Panc1 (cell line): Measurements from ENCODE around the gene IL17RE.

Experiments used
- POLR2AphosphoS5 ChIP-seq: IDR thresholded peaks from 2 replicates; pipeline ENCODE4 v1.6.1; 2012; ENCODE audit warnings: mild to moderate bottlenecking, low read depth, low read length, moderate library complexity
- SIN3A ChIP-seq: IDR thresholded peaks from 2 replicates; pipeline ENCODE4 v1.6.1; 2012; ENCODE audit warnings: low read depth, mild to moderate bottlenecking, low read length, moderate library complexity, borderline replicate concordance; ENCODE audit not compliant: insufficient read depth
- TCF7L2 ChIP-seq: IDR thresholded peaks from 2 replicates; pipeline ENCODE4 v1.6.1; 2011; ENCODE audit warnings: mild to moderate bottlenecking, low read depth, low read length, inconsistent platforms
- TF ChIP-seq, protein P1 (sequence below): fragments of 450-650 bp; IDR thresholded peaks from 2 replicates; pipeline ENCODE4 v1.5.1; 2017; ENCODE audit warnings: mild to moderate bottlenecking
- TF ChIP-seq, protein P2 (sequence below), 2 experiments: IDR thresholded peaks; 2 replicates each; pipeline ENCODE4 v1.6.1; 2011 to 2012; ENCODE audit warnings: low read depth in 2 of 2, control low read depth in 1 of 2, low read length in 1 of 2, mild to moderate bottlenecking in 1 of 2, moderate library complexity in 1 of 2; ENCODE audit not compliant: insufficient read depth in 1 of 2

DNA sequence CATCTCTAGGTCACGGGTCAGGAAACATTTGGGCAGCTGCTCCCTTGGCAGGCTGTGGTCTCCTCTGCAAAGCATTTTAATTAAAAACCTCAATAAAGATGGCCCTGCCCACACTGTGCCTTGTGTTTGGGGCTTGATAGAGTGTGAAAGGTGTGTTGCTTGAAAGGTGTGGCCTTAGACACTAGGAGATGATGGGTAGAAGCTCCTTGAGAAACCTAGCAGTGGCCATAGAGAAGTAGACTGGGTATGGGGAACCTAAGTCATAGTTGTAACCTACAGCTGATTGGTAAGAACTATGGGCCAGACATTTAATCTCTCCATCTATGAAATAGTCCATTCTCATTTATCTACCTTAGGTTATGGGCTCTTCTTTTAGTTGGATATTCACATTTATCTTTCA is 8.9 kb upstream of the IL17RE start:
- TF ChIP-seq, protein P1, sequence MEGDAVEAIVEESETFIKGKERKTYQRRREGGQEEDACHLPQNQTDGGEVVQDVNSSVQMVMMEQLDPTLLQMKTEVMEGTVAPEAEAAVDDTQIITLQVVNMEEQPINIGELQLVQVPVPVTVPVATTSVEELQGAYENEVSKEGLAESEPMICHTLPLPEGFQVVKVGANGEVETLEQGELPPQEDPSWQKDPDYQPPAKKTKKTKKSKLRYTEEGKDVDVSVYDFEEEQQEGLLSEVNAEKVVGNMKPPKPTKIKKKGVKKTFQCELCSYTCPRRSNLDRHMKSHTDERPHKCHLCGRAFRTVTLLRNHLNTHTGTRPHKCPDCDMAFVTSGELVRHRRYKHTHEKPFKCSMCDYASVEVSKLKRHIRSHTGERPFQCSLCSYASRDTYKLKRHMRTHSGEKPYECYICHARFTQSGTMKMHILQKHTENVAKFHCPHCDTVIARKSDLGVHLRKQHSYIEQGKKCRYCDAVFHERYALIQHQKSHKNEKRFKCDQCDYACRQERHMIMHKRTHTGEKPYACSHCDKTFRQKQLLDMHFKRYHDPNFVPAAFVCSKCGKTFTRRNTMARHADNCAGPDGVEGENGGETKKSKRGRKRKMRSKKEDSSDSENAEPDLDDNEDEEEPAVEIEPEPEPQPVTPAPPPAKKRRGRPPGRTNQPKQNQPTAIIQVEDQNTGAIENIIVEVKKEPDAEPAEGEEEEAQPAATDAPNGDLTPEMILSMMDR, result no peak
- no peak for TF ChIP-seq POLR2AphosphoS5
- no peak for TF ChIP-seq TCF7L2
- TF ChIP-seq, protein P2, sequence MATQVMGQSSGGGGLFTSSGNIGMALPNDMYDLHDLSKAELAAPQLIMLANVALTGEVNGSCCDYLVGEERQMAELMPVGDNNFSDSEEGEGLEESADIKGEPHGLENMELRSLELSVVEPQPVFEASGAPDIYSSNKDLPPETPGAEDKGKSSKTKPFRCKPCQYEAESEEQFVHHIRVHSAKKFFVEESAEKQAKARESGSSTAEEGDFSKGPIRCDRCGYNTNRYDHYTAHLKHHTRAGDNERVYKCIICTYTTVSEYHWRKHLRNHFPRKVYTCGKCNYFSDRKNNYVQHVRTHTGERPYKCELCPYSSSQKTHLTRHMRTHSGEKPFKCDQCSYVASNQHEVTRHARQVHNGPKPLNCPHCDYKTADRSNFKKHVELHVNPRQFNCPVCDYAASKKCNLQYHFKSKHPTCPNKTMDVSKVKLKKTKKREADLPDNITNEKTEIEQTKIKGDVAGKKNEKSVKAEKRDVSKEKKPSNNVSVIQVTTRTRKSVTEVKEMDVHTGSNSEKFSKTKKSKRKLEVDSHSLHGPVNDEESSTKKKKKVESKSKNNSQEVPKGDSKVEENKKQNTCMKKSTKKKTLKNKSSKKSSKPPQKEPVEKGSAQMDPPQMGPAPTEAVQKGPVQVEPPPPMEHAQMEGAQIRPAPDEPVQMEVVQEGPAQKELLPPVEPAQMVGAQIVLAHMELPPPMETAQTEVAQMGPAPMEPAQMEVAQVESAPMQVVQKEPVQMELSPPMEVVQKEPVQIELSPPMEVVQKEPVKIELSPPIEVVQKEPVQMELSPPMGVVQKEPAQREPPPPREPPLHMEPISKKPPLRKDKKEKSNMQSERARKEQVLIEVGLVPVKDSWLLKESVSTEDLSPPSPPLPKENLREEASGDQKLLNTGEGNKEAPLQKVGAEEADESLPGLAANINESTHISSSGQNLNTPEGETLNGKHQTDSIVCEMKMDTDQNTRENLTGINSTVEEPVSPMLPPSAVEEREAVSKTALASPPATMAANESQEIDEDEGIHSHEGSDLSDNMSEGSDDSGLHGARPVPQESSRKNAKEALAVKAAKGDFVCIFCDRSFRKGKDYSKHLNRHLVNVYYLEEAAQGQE (IDR thresholded peaks at IDR 0.05; ENCODE audit: insufficient read depth in 1 of 2, low read depth in 2 of 2, low read length in 1 of 2), result no peak
- no peak for TF ChIP-seq SIN3A
